Endothelial cell of umbilical vein (primary cell): Measurements from ENCODE around the gene TES. TPM values are rescaled to one million over a fixed set of nuclear protein-coding genes. Genes with fewer than 3 reads are reported as not detected.

ENCODE experiments used
- BruUV-seq: library from RNA; stranded (reverse); fragments of 400-500 nt; replicated peaks from 2 replicates; lab custom pipeline; 2021; lab: Mats Ljungman, UMichigan
- CTCF ChIA-PET: fragments of 300-600, 350-600 bp; sonication (Branson Sonifier 250); formaldehyde crosslinking; loops from one replicate; lab custom pipeline; 2021; ENCODE audit warnings: antibody characterized with exemption, inconsistent platforms; lab: Charles Lee
- POLR2A ChIA-PET: fragments of 300-600, 350-600 bp; sonication (Branson Sonifier 250); formaldehyde crosslinking; loops from one replicate; lab custom pipeline; 2021; ENCODE audit warnings: antibody characterized with exemption, inconsistent platforms; lab: Charles Lee
- DNase-seq: peaks from one replicate; pipeline ENCODE4 v3.0.0-alpha.2; 2011; ENCODE audit warnings: low read depth, low spot score
- FAIRE-seq: peaks from 2 replicates; lab custom pipeline; 2011; peaks lifted over from hg19 to GRCh38; lab: Jason Lieb, UNC
- H2AFZ ChIP-seq: 2 replicates; pipeline ENCODE4 v1.6.0; 2012; ENCODE audit warnings: low read depth, low read length, control low read depth, inconsistent platforms
- H3K27ac ChIP-seq: 2 replicates; pipeline ENCODE4 v1.5.1; 2011; ENCODE audit warnings: low read depth, mild to moderate bottlenecking, control low read depth, low read length, moderate library complexity; ENCODE audit not compliant: insufficient read depth
- H3K27me3 ChIP-seq, 2 experiments: 2 replicates each; pipeline versions ENCODE4 v1.6.0 to v1.6.1; 2011; ENCODE audit warnings: low read length in 2 of 2, mixed read lengths in 1 of 2; ENCODE audit not compliant: control insufficient read depth in 2 of 2, insufficient read depth in 2 of 2
- H3K36me3 ChIP-seq, 2 experiments: 2 replicates in 1 of 2; 3 replicates in 1 of 2; pipeline ENCODE4 v1.5.1; 2011; ENCODE audit warnings: low read length in 2 of 2, mild to moderate bottlenecking in 1 of 2, moderate library complexity in 1 of 2; ENCODE audit not compliant: control insufficient read depth in 2 of 2, insufficient read depth in 2 of 2; ENCODE audit errors: extremely low read depth in 1 of 2
- H3K4me1 ChIP-seq: 3 replicates; pipeline ENCODE4 v1.5.1; 2011; ENCODE audit warnings: mild to moderate bottlenecking, low read length; ENCODE audit not compliant: control insufficient read depth, insufficient read depth; ENCODE audit errors: extremely low read depth
- H3K4me2 ChIP-seq: 2 replicates; pipeline ENCODE4 v1.6.1; 2011; ENCODE audit warnings: low read length, control low read depth, mixed read lengths; ENCODE audit not compliant: insufficient read depth
- H3K4me3 ChIP-seq, 3 experiments: fragments of 200-600 bp in 1 of 3; sonication (generic), shearing (Covaris generic) in 1 of 3; replicated peaks in 1 of 3; 2 replicates each; pipeline ENCODE4 v1.5.1; 2011 to 2016; ENCODE audit warnings: control low read depth in 3 of 3, low read length in 3 of 3, mild to moderate bottlenecking in 2 of 3, inconsistent platforms in 1 of 3, low read depth in 1 of 3, moderate library complexity in 1 of 3; ENCODE audit not compliant: insufficient read depth in 1 of 3
- H3K79me2 ChIP-seq: 2 replicates; pipeline ENCODE4 v1.6.0; 2012; ENCODE audit warnings: low read length, inconsistent platforms; ENCODE audit not compliant: control insufficient read depth, insufficient read depth
- H3K9ac ChIP-seq: replicated peaks from 2 replicates; pipeline ENCODE3; 2011; ENCODE audit warnings: low read length, control low read depth; ENCODE audit not compliant: insufficient read depth; ENCODE audit errors: extremely low read depth
- H3K9me1 ChIP-seq: replicated peaks from 3 replicates; pipeline ENCODE4 v1.6.0; 2011; ENCODE audit warnings: mild to moderate bottlenecking, low read length; ENCODE audit not compliant: control insufficient read depth, insufficient read depth; ENCODE audit errors: extremely low read depth
- H3K9me3 ChIP-seq: replicated peaks from 2 replicates; pipeline ENCODE4 v1.5.1; 2012; ENCODE audit warnings: low read length, inconsistent platforms; ENCODE audit not compliant: control insufficient read depth, insufficient read depth
- H4K20me1 ChIP-seq: replicated peaks from 2 replicates; pipeline ENCODE3; 2011; ENCODE audit warnings: mild to moderate bottlenecking, low read length; ENCODE audit not compliant: control insufficient read depth, insufficient read depth; ENCODE audit errors: extremely low read depth
- EZH2 ChIP-seq: IDR thresholded peaks from 2 replicates; pipeline ENCODE4 v1.6.1; 2012; ENCODE audit warnings: borderline replicate concordance, low read depth, mild to moderate bottlenecking, moderate library complexity, low read length, inconsistent platforms; ENCODE audit not compliant: severe bottlenecking
- FOS ChIP-seq: IDR thresholded peaks from 2 replicates; pipeline ENCODE4 v1.6.1; 2011; ENCODE audit warnings: mild to moderate bottlenecking, low read length, moderate library complexity, borderline replicate concordance; ENCODE audit not compliant: insufficient read depth
- JUN ChIP-seq: IDR thresholded peaks from 2 replicates; pipeline ENCODE4 v1.6.1; 2011; ENCODE audit warnings: borderline replicate concordance, low read depth; ENCODE audit not compliant: insufficient read length, insufficient read depth
- MAX ChIP-seq: IDR thresholded peaks from 2 replicates; pipeline ENCODE4 v1.6.1; 2011; ENCODE audit not compliant: insufficient read depth, insufficient read length
- POLR2A ChIP-seq: IDR thresholded peaks from 2 replicates; pipeline ENCODE4 v1.6.1; 2012; ENCODE audit warnings: low read depth, mild to moderate bottlenecking, control low read depth, low read length
- POLR2AphosphoS5 ChIP-seq: IDR thresholded peaks from 2 replicates; pipeline ENCODE4 v1.6.1; 2012; ENCODE audit warnings: low read depth, mild to moderate bottlenecking, control low read depth, low read length, moderate library complexity; ENCODE audit not compliant: insufficient read depth
- dilution Hi-C: fragments of 300-500 bp; cut with MboI; formaldehyde crosslinking; loops from one replicate; pipeline ENCODE4 v1.15.0; 2019; ENCODE audit warnings: low sequenced_read_pairs; ENCODE audit not compliant: extremely low pct_ligation_motif_present
- intact Hi-C: fragments of 100-400 bp; cut with micrococcal nuclease; formaldehyde crosslinking; loops from one replicate; pipeline ENCODE4 v1.10.0; 2022
- polyA plus RNA-seq, 4 experiments: library from polyadenylated mRNA; depleted of rRNA in 3 of 4; stranded (reverse) in 3 of 4; unstranded in 1 of 4; fragments of >200 nt; gene quantifications; 2 replicates each; pipeline versions ENCODE4 v1.2.1 to v1.2.3, GENCODE V29; 2011 to 2012; ENCODE audit warnings: missing spikeins in 1 of 4
- total RNA-seq: library from RNA; stranded (reverse); gene quantifications from 2 replicates; pipeline ENCODE4 v1.2.3, GENCODE V29; 2021
- TF ChIP-seq, protein P1 (sequence below), 2 donors: IDR thresholded peaks; 1 replicate in 1 of 2; 2 replicates in 1 of 2; pipeline ENCODE4 v1.5.1; 2011; ENCODE audit warnings: low read length in 2 of 2, mild to moderate bottlenecking in 2 of 2, moderate library complexity in 2 of 2, control low read depth in 1 of 2, inconsistent platforms in 1 of 2, low read depth in 1 of 2; ENCODE audit not compliant: insufficient read depth in 1 of 2; ENCODE audit errors: extremely low read depth in 1 of 2

The TES gene
- total and polyA plus RNA-seq, 2 donors (not counting 3 experiments of a cell fraction or from before 2014, with no cell fraction given), result 35.3 to 50.5 TPM

GRCh38 chr7:116259871-116260440 lies 49.6 kb downstream of the TES start:
- FAIRE-seq, result no peak
- ChIA-PET POLR2A (interaction anchor here (1.1 to 1.7 kb wide), 2 partner anchors 94 to 266 kb away, joined by 4 to 12 read pairs; no protein-coding TSS in a partner anchor), CTCF (interaction anchor here (0.6 to 5.8 kb wide), 26 partner anchors 7 to 415 kb away, joined by 3 to 87 read pairs (median 5); no protein-coding TSS in a partner anchor)
- no peaks in the 10 kb centered on the region for H3K9me3 ChIP-seq
- no peak overlapping the region for H2AFZ ChIP-seq
- no peaks in the 10 kb centered on the region for H3K27me3 ChIP-seq
- peak overlapping the region; percentile 42 for H3K4me2 ChIP-seq
- BruUV-seq, result TSS peak; percentile 65
- H3K4me1 ChIP-seq, result peaks cover 28% of the 10 kb centered on the region
- H3K4me3 ChIP-seq, result no peak overlapping the region
- no peaks in the 10 kb centered on the region for H4K20me1 ChIP-seq
- intact Hi-C loops, result loop anchor here (1.0 kb wide), 2 partner anchors 183 to 549 kb away; no protein-coding TSS in a partner anchor
- peak overlapping the region; percentile 69 for H3K27ac ChIP-seq
- peaks cover 88% of the 10 kb centered on the region for H3K79me2 ChIP-seq
- no peak for TF ChIP-seq EZH2
- no peaks in the 10 kb centered on the region for H3K9me1 ChIP-seq
- H3K36me3 ChIP-seq, result peaks cover 0 to 14% of the 10 kb centered on the region in 2 experiments
- DNase-seq, result peak; percentile 36
- no peak overlapping the region for H3K9ac ChIP-seq
- dilution Hi-C loops, result loop anchor here (25.0 kb wide), 1 partner anchor 252 kb away; no protein-coding TSS in a partner anchor

DNA sequence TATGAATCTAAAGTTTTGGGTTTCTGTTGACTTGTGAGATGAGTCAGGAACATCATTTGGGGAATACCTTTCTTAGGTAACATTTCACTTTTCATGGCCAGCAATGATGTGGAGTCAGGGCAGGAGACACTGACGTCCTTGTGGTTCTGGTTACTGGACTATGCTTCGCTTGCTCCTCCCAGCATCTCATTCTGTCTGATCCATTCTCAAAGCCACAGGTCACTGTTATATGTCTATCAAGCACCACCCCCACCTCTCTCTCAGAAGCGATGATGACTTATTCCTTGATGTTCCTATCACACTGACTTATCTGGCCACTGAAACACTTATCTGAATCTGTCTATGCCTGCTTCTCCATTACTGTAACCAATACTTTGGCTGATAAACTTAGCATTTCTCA lies 51.6 kb downstream of the TES start:
- no peaks in the 10 kb centered on the region for H3K9me3 ChIP-seq
- no peak overlapping the region for H3K4me2 ChIP-seq
- no peak overlapping the region for H3K27ac ChIP-seq
- H3K9me1 ChIP-seq, result no peaks in the 10 kb centered on the region
- peaks cover 89% of the 10 kb centered on the region for H3K79me2 ChIP-seq
- H3K9ac ChIP-seq, result no peak overlapping the region
- peaks cover 0 to 5% of the 10 kb centered on the region in 2 experiments for H3K36me3 ChIP-seq
- no TSS peak for BruUV-seq
- dilution Hi-C loops (loop anchor here (25.0 kb wide), 1 partner anchor 250 kb away; no protein-coding TSS in a partner anchor), intact Hi-C loops (no loop called here)
- no peak for TF ChIP-seq JUN
- TF ChIP-seq, protein P1, sequence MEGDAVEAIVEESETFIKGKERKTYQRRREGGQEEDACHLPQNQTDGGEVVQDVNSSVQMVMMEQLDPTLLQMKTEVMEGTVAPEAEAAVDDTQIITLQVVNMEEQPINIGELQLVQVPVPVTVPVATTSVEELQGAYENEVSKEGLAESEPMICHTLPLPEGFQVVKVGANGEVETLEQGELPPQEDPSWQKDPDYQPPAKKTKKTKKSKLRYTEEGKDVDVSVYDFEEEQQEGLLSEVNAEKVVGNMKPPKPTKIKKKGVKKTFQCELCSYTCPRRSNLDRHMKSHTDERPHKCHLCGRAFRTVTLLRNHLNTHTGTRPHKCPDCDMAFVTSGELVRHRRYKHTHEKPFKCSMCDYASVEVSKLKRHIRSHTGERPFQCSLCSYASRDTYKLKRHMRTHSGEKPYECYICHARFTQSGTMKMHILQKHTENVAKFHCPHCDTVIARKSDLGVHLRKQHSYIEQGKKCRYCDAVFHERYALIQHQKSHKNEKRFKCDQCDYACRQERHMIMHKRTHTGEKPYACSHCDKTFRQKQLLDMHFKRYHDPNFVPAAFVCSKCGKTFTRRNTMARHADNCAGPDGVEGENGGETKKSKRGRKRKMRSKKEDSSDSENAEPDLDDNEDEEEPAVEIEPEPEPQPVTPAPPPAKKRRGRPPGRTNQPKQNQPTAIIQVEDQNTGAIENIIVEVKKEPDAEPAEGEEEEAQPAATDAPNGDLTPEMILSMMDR (IDR thresholded peaks at IDR 0.05; ENCODE audit: extremely low read depth in 1 of 2, insufficient read depth in 1 of 2, low read depth in 1 of 2, low read length in 2 of 2), result no peak
- TF ChIP-seq MAX, result no peak
- no peak for TF ChIP-seq FOS
- TF ChIP-seq POLR2A, result no peak
- TF ChIP-seq POLR2AphosphoS5, result no peak
- no peak for TF ChIP-seq EZH2
- peaks cover 28% of the 10 kb centered on the region for H3K4me1 ChIP-seq
- POLR2A ChIA-PET, result no interaction called here
- H3K27me3 ChIP-seq, result no peaks in the 10 kb centered on the region
- DNase-seq (no peak), FAIRE-seq (no peak)
- no peaks in the 10 kb centered on the region for H4K20me1 ChIP-seq
- H2AFZ ChIP-seq, result no peak overlapping the region
- no peak overlapping the region for H3K4me3 ChIP-seq
- CTCF ChIA-PET, result no interaction called here
